SK-N-SH (cell line): ENCODE measurements around the gene INHBE. TPM values are rescaled to one million over a fixed set of nuclear protein-coding genes. Genes with fewer than 3 reads are reported as not detected.

Experiments
- CTCF ChIA-PET: fragments of 300-600, 350-600 bp; formaldehyde crosslinking; extraction: SDS; loops from one replicate; lab custom pipeline; 2021; lab: Yijun Ruan, JAX
- POLR2A ChIA-PET: fragments of 350-600 bp; sonication (Branson Sonifier 250); formaldehyde crosslinking; extraction: SDS; loops from one replicate; lab custom pipeline; 2020; ENCODE audit warnings: antibody characterized with exemption, inconsistent platforms; lab: Yijun Ruan, JAX
- DNase-seq: peaks from one replicate; pipeline ENCODE4 v3.0.0; 2012
- H2AFZ ChIP-seq: fragments of 200-600 bp; sonication (generic); 2 replicates; pipeline ENCODE4 v1.8.1; 2016; ENCODE audit warnings: antibody characterized with exemption, mild to moderate bottlenecking, low read depth
- H3F3A ChIP-seq: fragments of 200-600 bp; sonication (generic); replicated peaks from 2 replicates; pipeline ENCODE3; 2016; ENCODE audit warnings: antibody characterized with exemption, mild to moderate bottlenecking; ENCODE audit not compliant: insufficient read depth
- H3K27ac ChIP-seq, 2 experiments: fragments of 200-500 bp in 1 of 2; fragments of 200-600 bp in 1 of 2; sonication (Bioruptor generic) in 1 of 2; sonication (generic), shearing (Covaris generic) in 1 of 2; 2 replicates each; pipeline versions ENCODE4 v1.5.1 to v1.6.1; 2014 to 2016; ENCODE audit warnings: low read depth in 2 of 2, inconsistent platforms in 1 of 2, low read length in 1 of 2, mild to moderate bottlenecking in 1 of 2, mixed read lengths in 1 of 2
- H3K27me3 ChIP-seq: fragments of 200-600 bp; sonication (generic), shearing (Covaris generic); 2 replicates; pipeline ENCODE4 v1.6.1; 2016; ENCODE audit warnings: mixed run types; ENCODE audit not compliant: insufficient read depth
- H3K36me3 ChIP-seq, 2 experiments: fragments of 200-500 bp in 1 of 2; fragments of 200-600 bp in 1 of 2; sonication (Bioruptor generic) in 1 of 2; sonication (generic) in 1 of 2; replicated peaks in 1 of 2; 2 replicates each; pipeline versions ENCODE3 to v1.5.1; 2014 to 2016; ENCODE audit warnings: low read length in 1 of 2, mild to moderate bottlenecking in 1 of 2; ENCODE audit not compliant: insufficient read depth in 2 of 2, control insufficient read depth in 1 of 2
- H3K4me1 ChIP-seq, 2 experiments: fragments of 200-500 bp in 1 of 2; fragments of 200-600 bp in 1 of 2; sonication (Bioruptor generic) in 1 of 2; sonication (generic), shearing (Covaris generic) in 1 of 2; 2 replicates each; pipeline versions ENCODE4 v1.5.1 to v1.6.1; 2014 to 2016; ENCODE audit warnings: low read depth in 1 of 2, low read length in 1 of 2, mixed run types in 1 of 2; ENCODE audit not compliant: insufficient read depth in 2 of 2, control insufficient read depth in 1 of 2
- H3K4me2 ChIP-seq: fragments of 200-600 bp; sonication (generic), shearing (Covaris generic); 2 replicates; pipeline ENCODE4 v1.6.1; 2017; ENCODE audit warnings: mixed run types
- H3K4me3 ChIP-seq, 2 experiments: fragments of 200-500 bp in 1 of 2; fragments of 200-600 bp in 1 of 2; sonication (Bioruptor generic) in 1 of 2; sonication (generic), shearing (Covaris generic) in 1 of 2; 2 replicates each; pipeline versions ENCODE4 v1.5.1 to v1.8.1; 2014 to 2016; ENCODE audit warnings: low read depth in 2 of 2, inconsistent platforms in 1 of 2, low read length in 1 of 2, mild to moderate bottlenecking in 1 of 2, mixed read lengths in 1 of 2, moderate library complexity in 1 of 2
- H3K79me2 ChIP-seq: fragments of 200-600 bp; sonication (generic); 2 replicates; pipeline ENCODE4 v1.8.1; 2017; ENCODE audit warnings: mild to moderate bottlenecking; ENCODE audit not compliant: insufficient read depth
- H3K9ac ChIP-seq: fragments of 200-600 bp; sonication (generic); 2 replicates; pipeline ENCODE4 v1.6.1; 2017; ENCODE audit warnings: mixed run types
- H3K9me2 ChIP-seq: fragments of 200-600 bp; sonication (generic); 2 replicates; pipeline ENCODE4 v1.6.1; 2017; ENCODE audit warnings: mixed run types
- H3K9me3 ChIP-seq: fragments of 200-600 bp; sonication (generic); 2 replicates; pipeline ENCODE4 v1.6.1; 2017; ENCODE audit warnings: mixed run types, mild to moderate bottlenecking, moderate library complexity
- H4K20me1 ChIP-seq: fragments of 200-600 bp; sonication (generic); 2 replicates; pipeline ENCODE4 v1.6.1; 2017; ENCODE audit warnings: mild to moderate bottlenecking, mixed run types; ENCODE audit not compliant: insufficient read depth
- ELF1 ChIP-seq: IDR thresholded peaks from 2 replicates; pipeline ENCODE4 v1.4.0; 2012
- FOXJ3 ChIP-seq: sonication (generic); formaldehyde crosslinking; IDR thresholded peaks from 2 replicates; pipeline ENCODE4 v1.5.1; 2020; ENCODE audit warnings: mild to moderate bottlenecking, missing genetic modification reagents
- FOXM1 ChIP-seq: IDR thresholded peaks from 2 replicates; pipeline ENCODE4 v1.4.0; 2012; ENCODE audit warnings: low read depth, mild to moderate bottlenecking
- MAX ChIP-seq: IDR thresholded peaks from 2 replicates; pipeline ENCODE4 v1.4.0; 2012; ENCODE audit warnings: low read depth
- MEF2A ChIP-seq: IDR thresholded peaks from 2 replicates; pipeline ENCODE4 v1.4.0; 2012; ENCODE audit warnings: low read depth, borderline replicate concordance
- MXI1 ChIP-seq: IDR thresholded peaks from 2 replicates; pipeline ENCODE4 v1.6.1; 2012; ENCODE audit warnings: mild to moderate bottlenecking, low read depth, low read length, improper control_type of control experiment
- NRF1 ChIP-seq: IDR thresholded peaks from 2 replicates; pipeline ENCODE4 v1.6.1; 2012; ENCODE audit warnings: low read depth, mild to moderate bottlenecking, low read length
- TAF1 ChIP-seq: IDR thresholded peaks from 2 replicates; pipeline ENCODE4 v1.6.1; 2012; ENCODE audit warnings: low read depth, mild to moderate bottlenecking, low read length, moderate library complexity, borderline replicate concordance
- USF1 ChIP-seq: IDR thresholded peaks from 2 replicates; pipeline ENCODE4 v1.4.0; 2012; ENCODE audit warnings: low read depth, borderline replicate concordance
- WGBS: methylation state at CpG from one replicate; pipeline ENCODE4 v1.1.6; 2017; ENCODE audit warnings: low lambda C conversion rate; 5-methylcytosine and 5-hydroxymethylcytosine counted together
- polyA plus RNA-seq, 3 experiments: library from polyadenylated mRNA; depleted of rRNA; stranded (reverse); fragments of >200 nt; gene quantifications; 2 replicates each; pipeline ENCODE4 v1.2.3, GENCODE V29; 2012
- TF ChIP-seq, protein P1 (sequence below): fragments of 150-350 bp; IDR thresholded peaks from 2 replicates; pipeline ENCODE4 v1.6.1; 2016; ENCODE audit warnings: mild to moderate bottlenecking, low read depth, low read length
- TF ChIP-seq, protein P2 (sequence below): fragments of 200-600 bp; sonication (generic); IDR thresholded peaks from 2 replicates; pipeline ENCODE4 v1.6.1; 2017; ENCODE audit warnings: antibody characterized with exemption, mild to moderate bottlenecking, moderate library complexity
- TF ChIP-seq, protein P3 (sequence below): IDR thresholded peaks from 2 replicates; pipeline ENCODE4; 2012

The INHBE gene
- polyA plus RNA-seq, 1 of the 3 experiments (the other 2 are of a cell fraction): 0.03 TPM

DNA sequence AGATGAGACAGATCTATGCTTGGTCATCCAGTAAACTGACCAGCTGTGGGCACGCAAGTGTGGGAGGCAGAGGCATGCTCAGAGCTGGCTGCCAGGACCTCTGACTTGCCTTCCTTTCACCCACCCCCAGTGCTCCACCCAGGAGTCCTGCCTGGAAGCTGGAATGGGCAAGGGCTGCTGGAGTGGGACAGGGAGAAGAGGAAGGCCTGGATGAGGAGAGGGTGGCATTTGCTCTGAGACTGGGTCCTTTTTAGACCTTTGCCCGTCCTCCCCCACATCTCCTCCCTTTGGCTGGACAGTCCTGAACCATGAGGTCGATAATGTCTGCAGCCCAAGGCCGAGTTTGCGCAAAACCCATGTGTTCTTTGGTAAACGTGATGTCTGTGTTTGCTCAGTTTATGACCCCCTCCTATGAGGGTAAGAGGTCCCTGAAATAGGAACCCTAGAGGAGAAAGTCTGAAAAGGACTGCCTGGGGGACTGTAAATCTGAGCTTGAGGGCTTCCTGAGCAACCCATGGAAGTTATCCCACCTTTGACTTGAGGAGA, 3.8 kb upstream of the INHBE start (continued):
- TF ChIP-seq USF1: no peak
- no peak for TF ChIP-seq FOXJ3
- TF ChIP-seq MEF2A: no peak
- TF ChIP-seq, protein P1, sequence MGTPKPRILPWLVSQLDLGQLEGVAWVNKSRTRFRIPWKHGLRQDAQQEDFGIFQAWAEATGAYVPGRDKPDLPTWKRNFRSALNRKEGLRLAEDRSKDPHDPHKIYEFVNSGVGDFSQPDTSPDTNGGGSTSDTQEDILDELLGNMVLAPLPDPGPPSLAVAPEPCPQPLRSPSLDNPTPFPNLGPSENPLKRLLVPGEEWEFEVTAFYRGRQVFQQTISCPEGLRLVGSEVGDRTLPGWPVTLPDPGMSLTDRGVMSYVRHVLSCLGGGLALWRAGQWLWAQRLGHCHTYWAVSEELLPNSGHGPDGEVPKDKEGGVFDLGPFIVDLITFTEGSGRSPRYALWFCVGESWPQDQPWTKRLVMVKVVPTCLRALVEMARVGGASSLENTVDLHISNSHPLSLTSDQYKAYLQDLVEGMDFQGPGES: no peak
- TF ChIP-seq TAF1: no peak
- TF ChIP-seq NRF1: no peak
- no peak for TF ChIP-seq FOXM1
- TF ChIP-seq, protein P2, sequence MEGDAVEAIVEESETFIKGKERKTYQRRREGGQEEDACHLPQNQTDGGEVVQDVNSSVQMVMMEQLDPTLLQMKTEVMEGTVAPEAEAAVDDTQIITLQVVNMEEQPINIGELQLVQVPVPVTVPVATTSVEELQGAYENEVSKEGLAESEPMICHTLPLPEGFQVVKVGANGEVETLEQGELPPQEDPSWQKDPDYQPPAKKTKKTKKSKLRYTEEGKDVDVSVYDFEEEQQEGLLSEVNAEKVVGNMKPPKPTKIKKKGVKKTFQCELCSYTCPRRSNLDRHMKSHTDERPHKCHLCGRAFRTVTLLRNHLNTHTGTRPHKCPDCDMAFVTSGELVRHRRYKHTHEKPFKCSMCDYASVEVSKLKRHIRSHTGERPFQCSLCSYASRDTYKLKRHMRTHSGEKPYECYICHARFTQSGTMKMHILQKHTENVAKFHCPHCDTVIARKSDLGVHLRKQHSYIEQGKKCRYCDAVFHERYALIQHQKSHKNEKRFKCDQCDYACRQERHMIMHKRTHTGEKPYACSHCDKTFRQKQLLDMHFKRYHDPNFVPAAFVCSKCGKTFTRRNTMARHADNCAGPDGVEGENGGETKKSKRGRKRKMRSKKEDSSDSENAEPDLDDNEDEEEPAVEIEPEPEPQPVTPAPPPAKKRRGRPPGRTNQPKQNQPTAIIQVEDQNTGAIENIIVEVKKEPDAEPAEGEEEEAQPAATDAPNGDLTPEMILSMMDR: no peak
- TF ChIP-seq ELF1: no peak

DNA sequence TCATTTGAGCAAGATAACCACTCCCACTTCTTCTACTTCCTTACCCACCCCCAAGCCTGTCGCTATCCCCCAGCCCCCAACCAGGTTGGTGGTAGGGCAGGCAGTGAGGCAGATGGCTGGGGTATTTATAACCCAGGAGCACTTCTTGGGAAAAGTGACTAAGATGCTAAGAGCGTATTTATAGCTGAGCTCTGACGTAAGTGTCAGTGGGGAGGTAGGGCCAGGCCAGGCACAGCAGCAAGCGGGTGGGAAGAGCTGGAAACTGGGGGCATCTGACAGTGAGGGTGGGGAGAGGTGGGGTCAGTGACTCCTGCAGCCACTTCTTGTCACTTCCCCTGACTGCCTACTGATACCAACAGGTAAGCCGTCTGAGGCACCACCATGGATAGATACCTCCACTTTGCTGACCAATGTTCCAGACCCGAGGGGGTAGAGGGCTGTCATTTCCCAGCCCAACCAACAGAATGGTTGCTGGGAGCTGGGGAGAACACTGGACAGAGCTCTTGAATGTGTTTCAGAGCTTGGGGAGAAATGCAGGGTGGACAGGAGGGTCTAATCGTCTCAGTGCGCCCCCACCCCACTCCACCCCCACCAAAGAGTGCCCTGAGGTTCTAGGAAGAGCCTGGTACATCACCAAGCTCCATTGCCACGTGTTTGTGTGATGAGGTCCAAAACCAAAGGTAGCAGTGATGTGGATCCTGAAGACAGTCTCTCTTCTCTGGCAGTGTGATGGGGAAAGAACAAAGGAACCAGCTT, 2.7 kb upstream of the INHBE start:
- no peak for DNase-seq
- peaks cover 6 to 16% of the 10 kb centered on the region in 2 experiments; a peak in 2 of 4 replicates for H3K4me1 ChIP-seq
- H3K79me2 ChIP-seq: no peaks in the 10 kb centered on the region
- CTCF ChIA-PET: interaction anchor here (0.6 to 13.7 kb wide), 52 partner anchors 8 to 426 kb away, joined by 3 to 391 read pairs (median 6); partner anchors contain the start of genes INHBC, SHMT2 and STAC3
- peak overlapping the region; percentile 3; the same call in 1 of the 2 replicates for H3K4me2 ChIP-seq
- no peak overlapping the region for H3K9ac ChIP-seq
- peak overlapping the region in 1 of 2 experiments; percentile 34; a peak in 1 of 4 replicates for H3K27ac ChIP-seq
- no peak overlapping the region for H2AFZ ChIP-seq
- H3K36me3 ChIP-seq: no peaks in the 10 kb centered on the region
- no peaks in the 10 kb centered on the region for H3F3A ChIP-seq
- H3K4me3 ChIP-seq: no peak overlapping the region
- no peak for TF ChIP-seq MXI1
- TF ChIP-seq NRF1: no peak
- TF ChIP-seq, protein P3, sequence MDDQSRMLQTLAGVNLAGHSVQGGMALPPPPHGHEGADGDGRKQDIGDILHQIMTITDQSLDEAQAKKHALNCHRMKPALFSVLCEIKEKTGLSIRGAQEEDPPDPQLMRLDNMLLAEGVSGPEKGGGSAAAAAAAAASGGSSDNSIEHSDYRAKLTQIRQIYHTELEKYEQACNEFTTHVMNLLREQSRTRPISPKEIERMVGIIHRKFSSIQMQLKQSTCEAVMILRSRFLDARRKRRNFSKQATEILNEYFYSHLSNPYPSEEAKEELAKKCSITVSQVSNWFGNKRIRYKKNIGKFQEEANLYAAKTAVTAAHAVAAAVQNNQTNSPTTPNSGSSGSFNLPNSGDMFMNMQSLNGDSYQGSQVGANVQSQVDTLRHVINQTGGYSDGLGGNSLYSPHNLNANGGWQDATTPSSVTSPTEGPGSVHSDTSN: no peak
- TF ChIP-seq MAX: no peak; the same call in 1 of the 2 replicates
- no peak for TF ChIP-seq FOXJ3
- TF ChIP-seq MEF2A: peak; percentile 31; the same call in 1 of the 2 replicates
- H3K9me2 ChIP-seq: no peaks in the 10 kb centered on the region
- POLR2A ChIA-PET: interaction anchor here (1.3 kb wide), 1 partner anchor 144 kb away, joined by 3 read pairs; no protein-coding TSS in a partner anchor
- 37% methylated on average over 8 of the region's 9 CpGs for WGBS
- H4K20me1 ChIP-seq: no peaks in the 10 kb centered on the region
- no peaks in the 10 kb centered on the region for H3K27me3 ChIP-seq
- H3K9me3 ChIP-seq: no peaks in the 10 kb centered on the region
